Measurements from ENCODE around the gene MGMT.

GRCh38 chr10:129433266-129433665 lies 33.8 kb upstream of the MGMT start:
- TF ChIP-seq CTCF (IDR thresholded peaks at IDR 0.05): no peak
- TF ChIP-seq POLR2A (IDR thresholded peaks at IDR 0.05): no peak

Data from testis (tissue), 2 donors.